Mucosa of rectum (tissue), 2 donors: ENCODE measurements around the gene DCLRE1B.

ENCODE experiments used
- H3K27ac ChIP-seq, 2 donors: one replicate each; pipeline ENCODE4 v1.7.0; 2013; ENCODE audit warnings: inconsistent platforms in 2 of 2, low read depth in 2 of 2, low read length in 2 of 2
- H3K27me3 ChIP-seq, 2 donors: one replicate each; pipeline ENCODE4 v1.7.0; 2013; ENCODE audit warnings: low read length in 2 of 2; ENCODE audit not compliant: control insufficient read depth in 2 of 2, insufficient read depth in 2 of 2
- H3K36me3 ChIP-seq, 2 donors: one replicate each; pipeline ENCODE4 v1.7.0; 2013; ENCODE audit warnings: low read length in 2 of 2; ENCODE audit not compliant: control insufficient read depth in 2 of 2, insufficient read depth in 2 of 2
- H3K4me1 ChIP-seq, 2 donors: one replicate each; pipeline ENCODE4 v1.7.0; 2013; ENCODE audit warnings: low read length in 2 of 2, mild to moderate bottlenecking in 1 of 2; ENCODE audit not compliant: control insufficient read depth in 2 of 2, insufficient read depth in 2 of 2
- H3K4me3 ChIP-seq, 2 donors: one replicate each; pipeline ENCODE4 v1.7.0; 2013; ENCODE audit warnings: low read length in 2 of 2
- H3K9ac ChIP-seq, 2 donors: one replicate each; pipeline ENCODE4 v1.7.0; 2013; ENCODE audit warnings: low read length in 2 of 2, low read depth in 1 of 2, mild to moderate bottlenecking in 1 of 2
- H3K9me3 ChIP-seq, 2 donors: one replicate each; pipeline ENCODE4 v1.7.0; 2013; ENCODE audit warnings: low read length in 2 of 2; ENCODE audit not compliant: control insufficient read depth in 2 of 2
- donor health status: healthy.
- donor health status: Normal muscosa, but diverticular disease.

DCLRE1B gene

DNA sequence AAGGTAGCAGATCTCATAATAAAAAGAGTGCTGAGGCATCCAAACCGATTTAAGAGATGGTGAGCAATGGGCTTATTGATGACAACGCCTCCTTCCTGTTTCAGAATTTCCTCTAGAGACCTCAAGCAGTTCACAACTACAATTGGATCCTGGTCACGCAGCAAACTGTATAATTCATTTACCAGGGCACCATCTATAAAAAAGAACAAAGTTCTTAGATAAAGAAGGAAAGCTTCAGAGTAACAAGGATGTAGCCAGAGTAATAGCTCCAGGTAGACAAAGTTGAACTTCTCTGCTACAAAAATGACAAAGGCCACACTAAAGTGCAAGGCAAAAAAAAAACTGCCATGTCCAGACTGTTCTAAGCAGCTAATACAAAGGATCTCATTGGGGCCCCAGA, 3.9 kb upstream of the DCLRE1B start:
- peak overlapping the region; percentile 72 to 81 for H3K27ac ChIP-seq

DNA sequence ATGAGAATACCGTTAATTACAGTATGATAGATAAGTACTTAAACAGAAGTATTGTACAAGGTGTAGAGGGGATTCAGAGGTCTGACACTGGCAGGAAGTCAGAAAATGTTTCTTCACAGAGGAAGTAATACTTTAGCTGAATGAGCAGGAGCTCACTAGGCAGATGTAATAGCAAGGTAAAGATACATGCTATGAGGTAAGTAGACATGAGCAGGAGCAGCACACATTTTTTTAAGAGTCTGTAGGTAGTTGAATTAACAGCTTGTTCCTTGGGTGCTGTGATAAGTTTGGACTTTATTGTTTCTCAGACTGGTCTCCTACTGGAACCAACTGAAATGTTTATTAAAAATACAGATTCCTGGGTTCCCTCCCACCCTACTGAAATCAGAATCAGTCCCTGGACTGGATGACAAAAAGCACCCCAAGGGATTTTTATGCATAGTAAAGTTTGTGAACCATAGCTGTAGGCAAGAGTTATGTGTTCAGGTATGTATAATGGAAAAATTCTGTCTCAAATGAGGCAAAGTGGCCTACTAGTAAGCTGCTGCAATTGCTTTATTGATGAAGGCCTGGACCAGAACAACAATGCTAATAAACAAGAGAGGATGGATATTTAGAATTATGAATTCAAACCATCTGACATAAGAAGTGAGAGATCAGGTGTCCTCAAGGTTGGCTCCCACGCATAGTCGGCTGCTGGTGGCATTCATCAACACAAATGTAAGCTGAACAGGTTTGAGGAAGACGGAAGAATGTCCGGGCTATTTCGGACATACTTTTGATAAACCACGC, 1.4 kb upstream of the DCLRE1B start:
- H3K4me1 ChIP-seq, result peaks cover 26 to 29% of the 10 kb centered on the region in 2 donors
- H3K27ac ChIP-seq, result peak overlapping the region; percentile 93 to 94
- peak overlapping the region; percentile 75 to 96 for H3K4me3 ChIP-seq
- no peaks in the 10 kb centered on the region for H3K27me3 ChIP-seq
- H3K9ac ChIP-seq, result peak overlapping the region; percentile 82 to 86
- H3K36me3 ChIP-seq, result peaks cover 13 to 33% of the 10 kb centered on the region in 2 donors
- H3K9me3 ChIP-seq, result no peaks in the 10 kb centered on the region

More for the DNA sequence above, 3.9 kb upstream of the DCLRE1B start:
- no peaks in the 10 kb centered on the region for H3K9me3 ChIP-seq
- peak overlapping the region in 1 of 2 donors; percentile 17 for H3K9ac ChIP-seq
- peaks cover 26 to 29% of the 10 kb centered on the region in 2 donors for H3K4me1 ChIP-seq
- peaks cover 21 to 44% of the 10 kb centered on the region in 2 donors for H3K36me3 ChIP-seq
- H3K4me3 ChIP-seq, result no peak overlapping the region
- no peaks in the 10 kb centered on the region for H3K27me3 ChIP-seq

- Histone ChIP-seq H3K9ac (peak overlapping the region; percentile 82 to 86), H3K4me1 (peaks cover 26 to 29% of the 10 kb centered on the region in 2 donors), H3K9me3 (no peaks in the 10 kb centered on the region), H3K27me3 (no peaks in the 10 kb centered on the region), H3K4me3 (peak overlapping the region; percentile 75 to 96), H3K27ac (peak overlapping the region; percentile 93 to 94), H3K36me3 (peaks cover 9 to 32% of the 10 kb centered on the region in 2 donors)
Measured at GRCh38 chr1:113904293-113904673, 843 bp upstream of the DCLRE1B start.

DNA sequence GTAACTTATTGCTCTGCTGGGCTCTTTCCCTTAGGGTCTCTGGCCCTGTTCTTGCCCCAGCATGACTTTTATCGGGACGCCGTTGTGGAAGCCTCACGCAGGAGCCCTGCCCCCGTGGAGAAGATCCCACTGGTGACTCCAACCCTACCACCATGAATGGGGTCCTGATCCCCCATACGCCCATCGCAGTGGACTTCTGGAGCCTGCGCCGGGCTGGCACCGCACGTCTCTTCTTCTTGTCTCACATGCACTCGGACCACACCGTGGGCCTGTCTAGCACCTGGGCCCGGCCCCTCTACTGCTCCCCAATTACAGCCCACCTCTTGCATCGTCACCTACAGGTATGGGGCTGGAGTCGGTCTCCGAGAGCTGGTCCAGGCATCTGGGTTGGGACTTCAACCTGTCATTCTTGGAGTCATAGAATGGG, 322 bp downstream of the DCLRE1B start:
- H3K4me1 ChIP-seq, result peaks cover 26 to 29% of the 10 kb centered on the region in 2 donors
- H3K9ac ChIP-seq, result peak overlapping the region; percentile 86 to 94
- H3K4me3 ChIP-seq, result peak overlapping the region; percentile 75 to 96
- peaks cover 0 to 25% of the 10 kb centered on the region in 2 donors for H3K36me3 ChIP-seq
- H3K9me3 ChIP-seq, result no peaks in the 10 kb centered on the region
- no peaks in the 10 kb centered on the region for H3K27me3 ChIP-seq
- H3K27ac ChIP-seq, result peak overlapping the region; percentile 76 to 93

DNA sequence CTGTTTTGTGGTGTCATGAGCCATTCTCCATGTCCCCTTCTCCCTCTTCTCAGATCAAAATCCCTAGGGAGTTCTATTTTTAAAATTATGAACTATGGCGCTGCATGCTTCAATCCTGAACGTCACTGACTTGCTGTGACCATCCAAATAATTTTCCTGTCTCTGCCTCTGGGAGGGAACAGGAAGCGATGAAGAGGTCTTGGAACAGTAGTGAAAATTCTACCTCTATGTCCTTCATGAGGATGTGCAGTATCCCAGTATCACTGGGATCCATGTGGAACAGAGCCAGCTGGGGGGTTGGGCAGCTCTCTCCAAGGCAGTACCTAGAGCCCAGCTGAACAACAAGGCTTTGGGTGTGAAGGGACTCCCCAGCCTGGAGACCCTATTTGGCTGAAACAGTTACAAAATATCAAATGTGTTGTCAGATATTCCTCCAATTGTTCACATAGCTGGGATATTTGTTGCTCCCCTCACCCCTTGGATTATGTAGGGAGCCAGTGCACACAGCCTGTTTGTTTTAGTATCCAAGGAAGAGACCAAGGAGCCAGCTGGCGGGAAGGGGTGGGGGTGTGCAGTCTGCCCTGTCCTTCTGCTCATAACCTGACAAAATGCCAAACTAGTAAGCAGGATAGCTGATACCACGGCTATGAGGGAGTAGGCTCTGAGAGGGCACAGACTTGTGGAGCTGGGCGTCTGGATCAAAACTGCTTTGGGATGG, 7.6 kb downstream of the DCLRE1B start:
- Histone ChIP-seq H3K9me3 (no peaks in the 10 kb centered on the region), H3K27me3 (no peaks in the 10 kb centered on the region), H3K4me1 (peaks cover 0 to 4% of the 10 kb centered on the region in 2 donors), H3K36me3 (peaks cover 7 to 32% of the 10 kb centered on the region in 2 donors), H3K9ac (no peak overlapping the region), H3K27ac (peak overlapping the region; percentile 41 to 45), H3K4me3 (no peak overlapping the region)

DNA sequence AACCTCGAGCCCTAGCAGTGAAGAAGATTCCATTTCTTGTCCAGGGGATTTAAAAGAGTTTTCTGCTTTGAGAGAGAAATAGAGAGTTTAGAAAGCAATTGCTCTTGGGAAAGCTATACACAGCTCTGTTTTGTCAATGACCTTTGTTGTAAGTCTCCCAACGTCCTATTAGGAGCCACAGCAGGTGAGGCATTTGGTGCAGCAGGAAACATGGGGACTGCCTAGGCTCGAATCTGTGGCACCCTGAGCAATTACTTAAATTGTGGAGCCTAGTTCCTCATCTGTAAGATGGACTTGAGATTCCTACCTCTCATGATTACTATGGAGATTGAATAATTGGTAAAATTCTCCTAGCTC, 8.2 kb downstream of the DCLRE1B start:
- no peak overlapping the region for H3K9ac ChIP-seq
- H3K27ac ChIP-seq, result no peak overlapping the region
- no peak overlapping the region for H3K4me3 ChIP-seq

DNA sequence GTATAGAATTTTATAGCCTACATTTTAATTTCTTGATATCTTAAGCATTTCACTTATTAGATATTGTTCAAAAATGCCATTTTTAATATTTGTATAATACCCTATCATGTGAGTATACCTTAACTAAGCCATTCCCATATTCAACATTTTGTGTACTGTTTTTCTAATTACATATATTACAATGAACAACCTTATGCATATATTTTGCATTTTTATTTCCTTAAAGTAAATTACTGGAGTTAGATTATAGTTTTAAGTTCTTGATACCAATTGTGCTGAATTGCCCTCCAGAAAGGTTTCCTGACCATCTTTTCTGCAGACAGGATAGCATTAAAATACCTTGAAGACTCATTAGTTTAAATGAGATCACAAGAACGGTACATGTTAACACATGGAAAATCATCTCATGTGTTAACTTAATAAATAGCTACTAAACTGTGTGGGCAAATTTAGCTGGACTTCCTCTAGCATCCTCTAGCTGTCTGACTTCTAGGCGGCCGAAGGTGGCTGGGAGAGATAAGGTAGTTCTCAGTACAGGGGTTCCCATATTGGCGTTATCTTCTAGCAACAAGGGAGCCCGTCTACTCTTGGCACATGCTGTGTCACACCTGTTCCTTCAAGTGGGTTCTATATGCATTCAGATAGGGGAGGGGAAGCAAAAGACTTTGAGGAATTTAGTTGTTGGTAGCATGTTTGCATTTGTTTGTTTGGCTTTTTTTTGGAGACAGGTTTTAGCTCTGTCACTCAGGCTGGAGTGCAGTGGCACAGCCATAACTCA, 8.9 kb downstream of the DCLRE1B start:
- Histone ChIP-seq H3K9me3 (no peaks in the 10 kb centered on the region), H3K9ac (no peak overlapping the region), H3K27me3 (no peaks in the 10 kb centered on the region), H3K27ac (no peak overlapping the region), H3K36me3 (peaks cover 7 to 21% of the 10 kb centered on the region in 2 donors), H3K4me3 (no peak overlapping the region), H3K4me1 (peaks cover 0 to 4% of the 10 kb centered on the region in 2 donors)

More for the DNA sequence above, 8.2 kb downstream of the DCLRE1B start:
- H3K36me3 ChIP-seq, result peaks cover 7 to 27% of the 10 kb centered on the region in 2 donors
- H3K27me3 ChIP-seq, result no peaks in the 10 kb centered on the region
- H3K9me3 ChIP-seq, result no peaks in the 10 kb centered on the region
- peaks cover 0 to 4% of the 10 kb centered on the region in 2 donors for H3K4me1 ChIP-seq

GRCh38 chr1:113916974-113917373, 11.8 kb downstream of the DCLRE1B start:
- Histone ChIP-seq H3K4me1 (peaks cover 0 to 4% of the 10 kb centered on the region in 2 donors), H3K9ac (no peak overlapping the region), H3K9me3 (no peaks in the 10 kb centered on the region), H3K4me3 (no peak overlapping the region), H3K36me3 (peaks cover 0 to 4% of the 10 kb centered on the region in 2 donors), H3K27ac (no peak overlapping the region), H3K27me3 (no peaks in the 10 kb centered on the region)

GRCh38 chr1:113917400-113918082, 12.4 kb downstream of the DCLRE1B start:
- no peak overlapping the region for H3K27ac ChIP-seq
- H3K4me1 ChIP-seq, result peaks cover 0 to 4% of the 10 kb centered on the region in 2 donors
- H3K9me3 ChIP-seq, result no peaks in the 10 kb centered on the region
- H3K27me3 ChIP-seq, result no peaks in the 10 kb centered on the region
- peaks cover 0 to 1% of the 10 kb centered on the region in 2 donors for H3K36me3 ChIP-seq
- no peak overlapping the region for H3K9ac ChIP-seq
- no peak overlapping the region for H3K4me3 ChIP-seq
